GM12892 (cell line): Measurements from ENCODE around the gene TMEM150A.

Source experiments
- POLR2A ChIP-seq: IDR thresholded peaks from 2 replicates; pipeline ENCODE4 v1.6.1; 2011; ENCODE audit warnings: low read depth, low read length, control low read depth
- POLR2AphosphoS5 ChIP-seq: IDR thresholded peaks from 2 replicates; pipeline ENCODE4 v1.6.1; 2011; ENCODE audit warnings: low read depth, low read length, control low read depth

- no peak for TF ChIP-seq POLR2A
- TF ChIP-seq POLR2AphosphoS5 = no peak
Measured at GRCh38 chr2:85549826-85550225, 52.7 kb downstream of the TMEM150A start.
